ENCODE measurements around the gene TRMT61A.

DNA sequence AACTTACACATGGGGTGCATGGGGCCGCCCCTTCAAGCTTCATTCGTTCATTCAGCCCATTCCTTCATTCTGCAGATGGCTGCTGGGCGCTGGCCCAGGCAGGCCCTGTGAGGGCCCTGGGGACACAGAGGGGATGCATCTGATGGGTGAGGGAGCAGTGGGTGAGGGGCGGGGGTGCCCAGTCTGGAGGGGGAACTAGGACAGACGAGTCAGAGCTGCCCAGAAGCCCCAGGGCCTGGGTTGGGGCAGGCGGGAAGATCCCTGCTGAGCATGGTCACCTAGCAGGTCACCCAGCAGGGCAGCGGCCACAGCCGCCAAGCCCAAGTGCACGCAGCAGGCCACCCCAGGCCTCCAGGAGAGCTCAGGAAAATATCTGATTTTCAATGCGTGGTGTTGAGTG is 14.1 kb downstream of the TRMT61A start:
- TF ChIP-seq FOXK2 (IDR thresholded peaks at IDR 0.05) = no peak
- no peak for TF ChIP-seq ZNF384 (IDR thresholded peaks at IDR 0.05)
- TF ChIP-seq, protein P1, sequence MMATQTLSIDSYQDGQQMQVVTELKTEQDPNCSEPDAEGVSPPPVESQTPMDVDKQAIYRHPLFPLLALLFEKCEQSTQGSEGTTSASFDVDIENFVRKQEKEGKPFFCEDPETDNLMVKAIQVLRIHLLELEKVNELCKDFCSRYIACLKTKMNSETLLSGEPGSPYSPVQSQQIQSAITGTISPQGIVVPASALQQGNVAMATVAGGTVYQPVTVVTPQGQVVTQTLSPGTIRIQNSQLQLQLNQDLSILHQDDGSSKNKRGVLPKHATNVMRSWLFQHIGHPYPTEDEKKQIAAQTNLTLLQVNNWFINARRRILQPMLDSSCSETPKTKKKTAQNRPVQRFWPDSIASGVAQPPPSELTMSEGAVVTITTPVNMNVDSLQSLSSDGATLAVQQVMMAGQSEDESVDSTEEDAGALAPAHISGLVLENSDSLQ (IDR thresholded peaks at IDR 0.05) = no peak
- TF ChIP-seq SP1 (IDR thresholded peaks at IDR 0.05) = no peak
- no peak for TF ChIP-seq FOXM1 (IDR thresholded peaks at IDR 0.05; ENCODE audit: borderline replicate concordance)
- TF ChIP-seq HDGF (IDR thresholded peaks at IDR 0.05; ENCODE audit: borderline replicate concordance) = no peak
- no peak for TF ChIP-seq ARNT (IDR thresholded peaks at IDR 0.05)
- TF ChIP-seq BHLHE40 (IDR thresholded peaks at IDR 0.05; ENCODE audit: borderline replicate concordance) = no peak
- TF ChIP-seq ELF4 (IDR thresholded peaks at IDR 0.05) = no peak
- TF ChIP-seq FOXA1 (IDR thresholded peaks at IDR 0.05) = no peak
- no peak for TF ChIP-seq TARDBP (IDR thresholded peaks at IDR 0.05)
